Transverse colon (tissue), 4 donors: ENCODE results near the gene CHKA. TPM values are rescaled to one million over a fixed set of nuclear protein-coding genes. Genes with fewer than 3 reads are reported as not detected.

Source experiments
- DNase-seq: peaks from one replicate; pipeline ENCODE4 v3.0.0-alpha.2; 2019
- H3K27ac ChIP-seq, 4 donors: fragments of 200-600 bp; sonication (generic); 2 replicates each; pipeline ENCODE4 v1.5.1; 2016 to 2018; ENCODE audit warnings: inconsistent platforms in 4 of 4
- H3K27me3 ChIP-seq: fragments of 200-600 bp; sonication (generic); 2 replicates; pipeline ENCODE4 v1.5.1; 2017; ENCODE audit warnings: inconsistent platforms
- H3K36me3 ChIP-seq, 4 donors: fragments of 200-600 bp; sonication (generic); 2 replicates each; pipeline ENCODE4 v1.5.1; 2017 to 2019; ENCODE audit warnings: inconsistent platforms in 4 of 4
- H3K4me1 ChIP-seq, 4 donors: fragments of 200-600 bp; sonication (generic); 2 replicates each; pipeline ENCODE4 v1.5.1; 2017 to 2020; ENCODE audit warnings: inconsistent platforms in 4 of 4
- H3K4me3 ChIP-seq, 4 donors: fragments of 200-600 bp; sonication (generic); 1 replicate in 1 of 4; 2 replicates in 3 of 4; pipeline versions ENCODE4 v1.5.1 to v1.6.1; 2017 to 2019; ENCODE audit warnings: inconsistent platforms in 4 of 4
- H3K9me3 ChIP-seq, 2 donors: fragments of 200-600 bp; sonication (generic); 2 replicates each; pipeline ENCODE4 v1.5.1; 2017 to 2019; ENCODE audit warnings: inconsistent platforms in 2 of 2
- CTCF ChIP-seq, 5 experiments: fragments of 200-600 bp in 3 of 5; fragments of 450-650 bp in 2 of 5; sonication (generic) in 3 of 5; IDR thresholded peaks; 1 replicate in 2 of 5; 2 replicates in 3 of 5; pipeline ENCODE4 v1.5.1; 2016 to 2017; ENCODE audit warnings: antibody characterized with exemption in 5 of 5, inconsistent platforms in 3 of 5, mild to moderate bottlenecking in 2 of 5, moderate library complexity in 1 of 5
- EP300 ChIP-seq: sonication (generic); formaldehyde crosslinking; IDR thresholded peaks from one replicate; pipeline ENCODE4 v1.6.1; 2017; ENCODE audit warnings: antibody characterized with exemption, low read depth
- POLR2A ChIP-seq: fragments of 450-650 bp; IDR thresholded peaks from one replicate; pipeline ENCODE4 v1.6.1; 2016; ENCODE audit warnings: antibody characterized with exemption, mild to moderate bottlenecking, moderate library complexity
- POLR2AphosphoS5 ChIP-seq, 3 donors: sonication (generic); formaldehyde crosslinking; IDR thresholded peaks; one replicate each; pipeline ENCODE4 v1.6.1; 2016; ENCODE audit warnings: antibody characterized with exemption in 3 of 3
- WGBS, 2 donors: methylation state at CpG; one replicate each; pipeline ENCODE4 v1.1.5; 2018; ENCODE audit warnings: low coverage in 1 of 2; 5-methylcytosine and 5-hydroxymethylcytosine counted together
- in situ Hi-C, 4 donors: fragments of 200-750 bp; cut with MboI; loops; one replicate each; pipeline versions ENCODE4 v1.15.0 to v1.15.1; 2017; ENCODE audit warnings: low sequenced_read_pairs in 3 of 4, low pct_ligation_motif_present in 1 of 4, low pct_unique_long_range_greater_than_20kb in 1 of 4
- intact Hi-C: fragments of 100-400 bp; cut with DNase I; formaldehyde crosslinking; loops from one replicate; pipeline ENCODE4 v1.15.1; 2023; ENCODE audit warnings: low total_unique reads
- total RNA-seq, 4 donors: library from RNA; depleted of rRNA; stranded (reverse); fragments of >200 nt; gene quantifications; one replicate each; pipeline ENCODE4 v1.1.0, GENCODE V29; 2016

CHKA gene
- total RNA-seq, 4 donors from 2014 or later, result 41.6 to 253 (median 121) TPM

GRCh38 chr11:68148071-68148805, 27.1 kb upstream of the CHKA start:
- H3K27ac ChIP-seq, result peak overlapping the region in 3 of 4 donors; percentile 6 to 92 (median 17)
- DNase-seq, result no peak
- no peak overlapping the region for H3K4me3 ChIP-seq
- intact Hi-C loops, result no loop called here
- H3K9me3 ChIP-seq, result no peaks in the 10 kb centered on the region
- H3K4me1 ChIP-seq, result peaks cover 16 to 46% (median 23%) of the 10 kb centered on the region in 4 donors
- WGBS, 2 donors, result 76% methylated on average over 8 to 18 of the region's 18 CpGs
- in situ Hi-C loops, result no loop called here
- no peaks in the 10 kb centered on the region for H3K27me3 ChIP-seq
- no peaks in the 10 kb centered on the region for H3K36me3 ChIP-seq
- TF ChIP-seq EP300 (no peak), CTCF (IDR thresholded peaks at IDR 0.05) (no peak), POLR2AphosphoS5 (IDR thresholded peaks at IDR 0.05) (no peak), POLR2A (no peak)

GRCh38 chr11:68146704-68147474, 25.7 kb upstream of the CHKA start:
- in situ Hi-C loops, result no loop called here
- Histone ChIP-seq H3K27ac (peak overlapping the region; percentile 86 to 92 (median 89)), H3K27me3 (no peaks in the 10 kb centered on the region), H3K36me3 (no peaks in the 10 kb centered on the region), H3K4me1 (peaks cover 16 to 46% (median 23%) of the 10 kb centered on the region in 4 donors), H3K9me3 (no peaks in the 10 kb centered on the region), H3K4me3 (no peak overlapping the region)
- intact Hi-C loops, result no loop called here
- TF ChIP-seq CTCF (IDR thresholded peaks at IDR 0.05) (no peak), POLR2A (peak; percentile 91), POLR2AphosphoS5 (IDR thresholded peaks at IDR 0.05) (peak; percentile 70 to 95 (median 88))
- WGBS, 2 donors, result 39% methylated on average over 13 of the region's 13 CpGs; no CpG with 5 or more reads in 1 of the 2 donors
- peak; percentile 84 for DNase-seq

GRCh38 chr11:68146010-68146540, 24.9 kb upstream of the CHKA start:
- 41 to 92% methylated on average over 2 to 12 of the region's 15 CpGs for WGBS, 2 donors
- peak; percentile 96 for DNase-seq
- Histone ChIP-seq H3K4me3 (no peak overlapping the region), H3K36me3 (no peaks in the 10 kb centered on the region), H3K4me1 (peaks cover 16 to 46% (median 23%) of the 10 kb centered on the region in 4 donors), H3K27ac (peak overlapping the region; percentile 86 to 92 (median 89)), H3K9me3 (no peaks in the 10 kb centered on the region), H3K27me3 (no peaks in the 10 kb centered on the region)
- intact Hi-C loops (no loop called here), in situ Hi-C loops (no loop called here)
- TF ChIP-seq CTCF (IDR thresholded peaks at IDR 0.05), result no peak
- peak; percentile 96 for TF ChIP-seq EP300
- peak; percentile 85 for TF ChIP-seq POLR2A
- TF ChIP-seq POLR2AphosphoS5 (IDR thresholded peaks at IDR 0.05), result peak; percentile 33 to 94 (median 89)
